Measurements from ENCODE around the gene GEMIN8. TPM values are rescaled to one million over a fixed set of nuclear protein-coding genes. Genes with fewer than 3 reads are reported as not detected.

GEMIN8 gene
- polyA plus RNA-seq, 3 donors, result 30.3 to 45.2 (median 34.1) TPM

GRCh38 chrX:13967636-13968035, 62.1 kb downstream of the GEMIN8 start:
- no peak for DNase-seq (ENCODE audit: extremely low read depth in 1 of 11, low read depth in 9 of 11, low spot score in 4 of 11)

GRCh38 chrX:13966793-13967125, 62.9 kb downstream of the GEMIN8 start:
- peak in 2 of 11 donors; percentile 13 to 21 for DNase-seq (ENCODE audit: extremely low read depth in 1 of 11, low read depth in 9 of 11, low spot score in 4 of 11)

- DNase-seq (ENCODE audit: extremely low read depth in 1 of 11, low read depth in 9 of 11, low spot score in 4 of 11), result no peak
Measured at GRCh38 chrX:13966071-13966792, 63.5 kb downstream of the GEMIN8 start.

- DNase-seq (ENCODE audit: extremely low read depth in 1 of 11, low read depth in 9 of 11, low spot score in 4 of 11), result no peak
Measured at GRCh38 chrX:13965531-13965930, 64.2 kb downstream of the GEMIN8 start.

GRCh38 chrX:13956998-13957397, 72.7 kb downstream of the GEMIN8 start:
- DNase-seq (ENCODE audit: extremely low read depth in 1 of 11, low read depth in 9 of 11, low spot score in 4 of 11), result no peak

Other genes starting within 250 kb of the GEMIN8 start
- gene GPM6B, start 212.8 kb downstream of the GEMIN8 start, polyA plus RNA-seq (ENCODE audit: insufficient read length in 3 of 3), result 10 to 100 TPM; 18.9 to 24.4 (median 21.8) TPM

Measured in renal cortex interstitium (tissue), 11 donors.